GM12892 (cell line): ENCODE data around the gene SDK2.

ENCODE experiments used
- POLR2A ChIP-seq: IDR thresholded peaks from 2 replicates; pipeline ENCODE4 v1.6.1; 2011; ENCODE audit warnings: low read depth, low read length, control low read depth
- POLR2AphosphoS5 ChIP-seq: IDR thresholded peaks from 2 replicates; pipeline ENCODE4 v1.6.1; 2011; ENCODE audit warnings: low read depth, low read length, control low read depth
- TAF1 ChIP-seq: IDR thresholded peaks from 2 replicates; pipeline ENCODE4 v1.6.1; 2011; ENCODE audit warnings: low read depth, mild to moderate bottlenecking, control low read depth, low read length, borderline replicate concordance

GRCh38 chr17:73586921-73587602 lies 57.2 kb downstream of the SDK2 start:
- TF ChIP-seq POLR2AphosphoS5 (no peak), POLR2A (no peak), TAF1 (no peak)
